NCI-H2227 (cell line): Measurements from ENCODE around the gene CHMP1B.
"Not testable (repeated sequence)": the region's sequence is repeated elsewhere in the genome, so short reads cannot be mapped to it uniquely, and the experiment has no call there.

Experiments
- DNase-seq: peaks from one replicate; lab custom pipeline; 2025; ENCODE audit not compliant: unreplicated experiment; lab: John Stamatoyannopoulos, UW

The CHMP1B gene

DNA sequence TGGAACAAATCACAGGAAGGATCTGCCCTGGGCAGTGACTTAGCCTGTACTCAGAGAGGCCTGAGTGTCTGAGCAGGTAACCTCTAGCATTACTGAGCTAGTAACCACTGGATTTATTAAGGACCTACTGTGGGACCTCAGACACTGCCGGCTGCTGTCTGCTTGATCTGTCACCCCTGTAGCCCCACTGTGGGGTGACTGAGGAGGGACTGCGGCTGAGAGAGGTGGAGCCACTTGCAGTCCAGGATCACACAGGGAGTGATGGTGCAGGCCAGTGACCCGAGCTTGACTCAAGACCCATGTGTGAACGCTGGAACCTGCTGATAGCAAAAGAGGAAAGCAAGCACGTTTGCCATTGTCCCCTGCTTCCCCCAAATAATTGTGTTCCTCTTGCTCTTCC lies 15.6 kb downstream of the CHMP1B start:
- no peak for DNase-seq

DNA sequence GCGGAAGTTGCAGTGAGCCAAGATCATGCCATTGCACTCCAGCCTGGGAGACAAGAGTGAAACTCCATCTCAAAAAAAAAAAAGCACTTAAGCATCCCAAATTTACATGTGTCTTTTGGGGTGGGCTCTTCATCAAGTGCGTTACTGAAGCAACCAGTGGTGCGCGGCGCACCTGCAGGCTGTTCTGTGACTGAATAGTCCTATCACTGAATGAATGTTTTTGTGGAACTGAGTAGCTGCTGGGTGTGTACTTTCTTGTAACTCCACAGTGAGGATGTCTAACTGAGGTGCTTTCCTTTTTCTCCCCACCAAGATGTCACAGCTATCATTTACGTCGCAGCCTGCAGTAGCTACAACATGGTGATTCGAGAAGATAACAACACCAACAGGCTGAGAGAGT lies 17.0 kb downstream of the CHMP1B start:
- DNase-seq: no peak

DNA sequence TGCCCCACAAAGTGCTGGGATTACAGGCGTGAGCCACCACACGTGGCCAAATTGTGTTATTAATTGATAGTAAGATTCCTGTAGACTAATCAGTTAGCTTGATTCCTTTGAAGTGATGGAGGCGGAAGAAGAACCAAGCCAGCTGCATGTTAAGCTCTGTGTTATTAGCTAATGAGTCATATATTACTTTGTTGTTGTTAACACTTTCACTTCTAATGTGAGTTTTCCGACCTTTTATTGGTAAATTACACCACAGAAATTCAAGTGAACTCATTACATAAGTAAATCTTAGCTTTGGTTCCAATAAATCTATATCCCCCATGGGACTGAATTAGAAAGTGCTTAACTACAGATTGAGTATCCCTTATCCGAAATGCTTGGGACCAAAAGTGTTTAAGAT lies 20.3 kb downstream of the CHMP1B start:
- no peak for DNase-seq

DNA sequence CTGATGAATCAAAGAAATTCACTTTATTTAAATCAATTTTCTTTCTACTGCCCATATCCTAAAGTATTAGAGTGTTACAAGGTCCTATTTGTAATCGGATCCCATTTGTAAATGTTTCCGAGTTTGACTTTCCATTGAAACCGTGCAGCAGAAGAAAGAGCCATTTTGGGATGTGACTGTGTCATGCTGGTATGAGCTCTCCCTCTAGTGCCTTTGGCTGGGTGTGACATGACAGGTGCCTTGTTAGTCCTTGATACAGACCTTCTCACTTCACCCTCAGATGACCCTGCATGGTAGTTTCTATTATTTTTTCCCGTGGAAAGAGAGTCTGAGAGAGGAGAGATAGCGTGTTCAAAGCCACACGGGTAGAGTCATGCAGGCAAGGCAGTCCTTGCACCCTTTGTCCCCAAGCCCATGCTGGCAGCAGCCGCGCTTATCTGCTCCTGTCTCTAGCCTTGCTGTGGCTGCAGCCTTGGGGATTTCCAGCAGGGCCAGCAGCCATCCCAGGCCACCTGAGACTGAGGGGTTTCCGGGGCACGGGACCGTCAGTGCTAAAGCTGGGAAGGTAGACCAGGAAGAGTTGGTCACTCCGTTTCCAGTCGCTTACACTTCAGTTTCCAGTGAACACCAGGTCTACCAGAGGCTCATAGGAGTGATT lies 21.4 kb downstream of the CHMP1B start:
- no peak for DNase-seq

DNA sequence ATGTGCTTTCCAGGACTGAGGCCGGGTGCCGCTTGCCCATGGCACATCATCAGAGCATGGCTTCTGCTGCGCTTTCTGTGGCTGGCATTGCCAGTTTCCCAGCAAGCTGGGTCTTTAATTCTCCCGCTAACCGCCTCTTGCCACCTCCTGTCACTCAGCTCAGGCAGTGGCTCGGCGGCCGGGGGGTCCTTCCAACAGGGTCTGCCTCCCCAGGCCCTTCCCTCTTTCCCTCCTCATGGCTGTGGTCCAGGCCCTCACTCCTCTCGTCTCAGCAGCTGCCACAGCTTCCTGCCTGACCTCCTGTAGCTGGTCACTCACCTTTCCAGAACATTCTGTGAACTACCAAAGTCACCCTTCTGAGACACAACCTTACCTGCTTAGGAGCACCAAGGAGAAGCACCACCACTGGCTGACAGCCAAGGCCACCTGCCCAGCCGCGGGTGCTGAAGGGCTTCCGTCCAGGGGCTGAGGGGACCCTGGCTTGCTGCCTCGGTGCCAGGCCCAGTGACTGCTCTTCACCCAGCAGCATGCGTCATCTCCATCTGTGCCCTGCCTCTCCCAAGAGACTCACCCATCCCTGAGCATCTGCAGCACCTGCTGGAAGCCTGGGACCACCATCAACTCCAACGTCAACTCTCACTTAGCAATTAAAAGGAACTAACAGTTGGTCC lies 22.6 kb downstream of the CHMP1B start:
- DNase-seq: no peak

DNA sequence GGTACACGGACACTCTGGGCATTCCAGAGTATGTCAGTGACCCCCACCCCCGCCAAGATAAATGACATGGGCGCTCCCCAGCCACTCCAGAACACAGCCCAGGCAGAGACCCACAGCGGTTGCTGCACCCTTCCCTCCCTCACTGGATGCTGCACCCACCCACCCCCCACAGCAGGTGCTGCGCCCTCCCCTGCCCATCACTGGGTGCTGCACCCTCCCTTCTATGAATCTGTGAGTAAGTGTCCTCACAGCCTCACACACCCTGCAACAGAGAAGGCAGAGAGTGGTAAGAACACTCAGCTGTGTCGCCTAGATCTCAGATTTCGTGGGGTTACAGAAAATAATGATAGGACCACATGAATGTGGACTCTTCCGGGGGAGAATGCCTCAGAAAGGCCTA lies 23.5 kb downstream of the CHMP1B start:
- no peak for DNase-seq

DNA sequence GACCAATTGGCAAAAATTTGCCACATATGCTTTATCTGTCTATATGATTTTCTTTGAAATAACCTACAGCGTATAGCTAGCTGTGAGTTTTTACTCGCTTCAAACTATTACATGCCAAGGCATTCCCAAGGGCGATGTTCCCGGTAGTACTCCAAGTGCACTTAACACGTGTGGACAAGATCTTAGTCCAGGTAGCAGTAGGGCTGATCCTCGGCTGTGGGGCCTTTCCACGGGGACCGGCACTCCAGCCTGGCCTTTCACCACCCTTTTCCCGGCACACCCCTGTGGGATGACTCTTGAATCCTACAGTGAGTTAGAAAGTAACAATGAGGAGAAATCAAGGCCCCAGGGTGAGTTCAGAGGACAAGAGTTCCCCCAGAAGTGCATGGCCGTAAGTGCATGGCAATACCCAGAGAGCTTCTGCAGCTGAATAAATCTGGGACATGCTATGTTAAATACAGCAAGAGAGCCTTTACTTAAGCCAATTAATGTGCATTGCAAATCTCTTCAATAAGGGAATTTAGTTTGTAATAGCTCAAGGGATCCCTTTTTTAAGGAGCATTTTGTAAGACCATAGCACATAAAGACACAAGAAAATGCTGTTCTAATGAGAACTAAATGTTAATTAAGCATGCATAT lies 26.4 kb downstream of the CHMP1B start:
- no peak for DNase-seq

DNA sequence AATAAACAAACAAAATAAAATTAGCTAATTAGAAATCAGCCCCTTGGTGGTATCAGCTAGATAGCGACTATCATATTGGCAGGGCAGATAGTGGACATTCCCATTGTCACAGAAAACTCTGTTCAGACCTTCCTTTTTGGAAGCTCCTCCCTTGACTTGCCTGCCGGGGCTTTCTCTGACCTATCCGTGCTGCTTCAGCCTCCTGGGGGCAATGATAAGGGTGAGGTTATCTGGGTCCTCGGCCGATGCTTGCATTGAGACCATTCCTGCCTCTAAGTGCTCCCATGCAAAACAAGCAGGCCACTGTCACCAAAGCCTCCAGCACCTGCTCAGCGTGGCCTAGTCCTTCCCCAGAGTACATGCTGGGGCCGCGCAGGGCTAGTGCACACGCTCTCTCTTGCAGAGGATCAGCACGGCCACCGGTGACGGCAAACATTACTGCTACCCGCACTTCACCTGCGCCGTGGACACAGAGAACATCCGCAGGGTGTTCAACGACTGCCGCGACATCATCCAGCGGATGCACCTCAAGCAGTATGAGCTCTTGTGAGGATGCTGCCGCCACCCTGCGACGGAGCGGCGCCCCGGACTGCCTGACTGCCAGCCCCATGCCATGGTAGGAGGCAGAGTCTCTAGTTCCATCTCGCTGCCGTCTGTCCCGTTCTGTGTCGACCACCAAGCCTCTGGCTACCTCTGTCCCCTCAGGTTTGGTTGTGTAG lies 29.5 kb downstream of the CHMP1B start:
- DNase-seq: no peak

DNA sequence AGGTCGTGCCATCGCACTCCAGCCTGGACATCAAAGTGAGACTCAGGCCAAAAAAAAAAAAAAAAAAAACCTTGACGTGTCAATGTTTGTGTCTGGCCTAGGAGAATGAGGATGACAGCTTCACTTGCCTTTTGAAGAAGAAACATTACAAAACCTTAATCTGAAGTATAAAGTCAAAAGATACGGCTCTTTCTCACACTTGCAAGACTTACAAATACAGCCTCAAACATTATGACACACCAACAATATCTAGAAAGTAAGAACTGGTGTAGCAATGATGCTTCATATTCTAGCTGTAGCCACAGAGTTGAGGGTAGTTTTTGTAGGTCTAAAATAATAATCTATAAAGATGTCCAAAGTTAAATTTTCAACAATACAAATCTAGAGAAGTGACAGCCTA lies 31.4 kb downstream of the CHMP1B start:
- no peak for DNase-seq

DNA sequence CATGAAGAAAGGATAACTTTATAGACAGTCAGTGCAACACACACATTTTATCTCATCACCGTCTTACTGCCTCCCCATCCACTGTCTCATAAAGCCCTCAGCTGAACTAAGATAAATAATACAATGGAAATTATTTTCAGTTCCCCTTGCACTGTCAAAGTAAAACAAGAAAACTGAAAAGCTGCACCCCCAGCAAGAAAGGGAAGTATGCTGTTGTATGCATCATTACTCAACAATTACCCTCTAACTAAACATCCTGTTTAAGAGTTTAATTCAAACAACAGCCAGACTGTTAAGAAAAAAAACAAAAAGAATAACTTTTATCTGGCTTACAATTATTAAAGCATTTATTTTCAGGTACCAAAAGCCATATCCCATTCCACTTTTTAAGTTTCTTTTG lies 31.9 kb downstream of the CHMP1B start:
- DNase-seq: no peak

DNA sequence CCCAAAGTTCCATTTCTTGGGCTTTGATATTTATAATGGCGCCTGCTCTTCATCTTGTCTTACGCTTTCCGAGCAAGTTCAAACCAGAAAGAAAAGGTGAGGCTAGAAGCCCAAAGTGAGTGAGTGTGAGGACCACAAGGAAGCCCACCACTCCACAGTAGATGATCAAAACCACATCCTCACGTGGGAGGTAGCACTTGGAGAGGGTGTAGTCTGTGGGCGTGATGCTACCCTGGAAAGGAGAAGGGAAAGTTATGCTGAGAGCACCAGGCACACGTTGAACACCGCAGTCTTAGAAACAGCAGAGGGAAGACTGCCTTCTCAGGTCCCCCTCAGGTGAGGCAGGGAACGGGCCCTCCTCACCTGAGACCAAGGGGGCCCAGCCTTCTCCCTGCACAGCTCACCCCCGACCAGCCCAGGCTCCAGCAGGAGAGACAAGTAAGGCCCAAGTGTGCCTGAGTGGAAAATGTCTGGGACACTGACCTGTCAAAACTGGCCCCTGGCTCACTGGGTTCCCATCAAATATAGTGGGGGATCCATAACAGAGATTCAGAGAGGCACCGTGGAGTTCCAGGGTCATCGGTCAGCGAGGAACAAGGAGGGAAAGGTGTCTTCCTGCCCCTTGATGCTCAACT lies 33.3 kb downstream of the CHMP1B start:
- no peak for DNase-seq

DNA sequence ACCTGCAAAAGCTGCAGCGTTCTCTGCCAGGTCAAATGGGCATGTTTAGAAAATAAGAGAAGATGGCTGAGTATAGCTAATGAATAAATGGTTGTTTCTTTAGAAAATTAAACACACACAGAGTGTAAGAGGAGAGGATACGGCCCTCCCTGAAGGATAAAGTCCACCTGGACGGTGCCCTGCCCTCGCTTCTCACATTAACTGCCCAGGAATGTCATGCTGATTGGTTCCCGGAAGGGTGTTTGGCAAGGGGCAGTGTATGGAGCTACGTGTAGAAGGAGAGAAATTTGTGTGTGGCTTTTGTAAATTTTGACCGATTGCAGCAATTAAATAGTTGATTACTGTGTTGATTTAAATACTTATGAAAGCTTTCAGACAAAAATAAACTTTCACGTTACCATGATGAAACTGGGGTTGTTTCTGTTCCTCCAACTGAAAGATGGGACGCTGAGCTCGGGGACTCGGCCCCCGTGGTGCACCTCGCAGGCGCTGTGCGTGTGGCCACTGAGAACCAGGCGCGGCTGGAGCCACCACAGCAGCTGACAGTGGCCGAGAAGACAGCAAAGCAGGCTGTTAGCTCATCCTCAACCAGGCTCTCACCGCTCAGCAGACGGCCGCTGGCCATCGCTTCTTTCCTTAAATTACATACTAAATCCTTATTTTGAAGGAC lies 34.2 kb downstream of the CHMP1B start:
- no peak for DNase-seq

DNA sequence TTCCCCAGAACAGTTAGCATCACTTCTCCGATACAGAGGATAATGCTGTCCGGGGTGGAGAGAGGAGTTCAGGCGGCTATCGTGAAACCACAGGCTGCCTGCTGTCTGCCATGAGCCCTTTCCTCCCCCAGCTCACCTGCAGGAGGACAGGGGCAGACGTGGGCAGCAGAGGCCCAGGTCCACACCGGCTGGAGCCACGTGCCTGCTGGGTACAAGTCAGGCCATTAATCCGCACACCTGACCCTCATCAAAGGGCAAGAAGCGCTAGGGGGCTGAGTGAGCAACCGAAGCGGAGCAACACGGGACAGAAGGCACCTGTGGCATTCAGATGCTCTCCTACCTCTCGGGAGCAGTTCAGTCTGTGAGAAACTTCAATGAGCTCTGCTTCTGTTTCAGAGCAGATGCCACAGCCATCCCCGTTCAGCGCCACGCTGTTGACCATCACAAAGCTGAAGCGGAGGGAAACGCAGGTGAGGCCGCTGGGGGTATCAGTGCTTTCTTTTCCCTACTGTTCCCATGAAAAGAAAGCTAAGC lies 35.4 kb downstream of the CHMP1B start:
- DNase-seq: no peak

DNA sequence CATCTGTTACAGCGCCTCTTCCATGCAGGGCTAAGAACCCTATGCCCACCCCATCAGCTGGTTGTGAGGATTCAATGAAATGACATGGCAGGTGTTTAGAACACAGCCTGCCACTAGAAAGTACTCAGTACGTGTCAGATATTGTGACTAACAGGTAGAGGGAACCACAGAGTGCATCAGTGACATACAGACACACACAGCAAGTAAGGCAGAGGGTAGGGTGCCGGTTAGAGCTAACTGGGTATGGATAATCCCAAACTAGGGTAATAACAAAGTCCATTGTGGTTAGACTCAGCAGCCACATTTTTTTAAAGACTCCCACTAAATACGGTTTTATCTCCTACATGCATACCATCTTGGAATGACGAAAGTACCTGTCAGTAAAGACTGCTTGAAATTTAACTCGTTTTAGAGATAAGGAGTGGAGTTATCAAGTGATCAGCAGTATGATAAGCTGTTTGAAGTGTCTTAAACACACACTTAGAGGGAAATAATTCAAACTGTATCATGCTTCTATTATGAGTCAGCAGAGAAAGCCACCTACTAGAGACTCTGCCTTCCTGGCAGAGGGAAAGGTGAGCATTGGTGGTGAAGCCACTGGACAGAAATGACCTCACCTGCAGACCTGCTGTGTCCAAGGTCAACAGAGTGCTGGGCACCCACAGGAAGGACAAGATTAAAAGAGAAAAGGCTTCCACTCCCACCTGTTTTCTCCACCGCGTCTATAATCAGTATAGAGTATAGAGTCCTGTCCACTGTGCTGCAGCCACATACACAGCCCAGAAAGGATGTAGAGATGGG lies 36.3 kb downstream of the CHMP1B start:
- no peak for DNase-seq

DNA sequence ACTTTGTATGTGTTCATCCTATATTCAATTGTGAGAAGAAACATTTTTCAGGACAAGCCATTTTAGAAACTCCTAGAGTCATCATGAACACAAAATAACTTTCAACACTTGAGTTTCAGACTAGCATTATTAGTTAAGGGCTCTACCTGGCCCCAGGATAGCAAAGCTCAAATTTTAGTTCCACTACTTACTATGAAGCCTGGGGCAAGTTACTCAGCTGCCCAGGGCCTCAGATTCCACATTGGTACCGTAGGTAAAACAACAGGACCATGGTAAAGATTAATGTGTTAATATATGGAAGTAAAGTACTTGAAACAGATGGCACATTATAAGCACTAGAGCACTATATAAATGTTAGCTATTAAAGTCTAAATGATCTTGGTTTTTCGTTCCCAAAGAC lies 37.5 kb downstream of the CHMP1B start:
- DNase-seq: no peak

DNA sequence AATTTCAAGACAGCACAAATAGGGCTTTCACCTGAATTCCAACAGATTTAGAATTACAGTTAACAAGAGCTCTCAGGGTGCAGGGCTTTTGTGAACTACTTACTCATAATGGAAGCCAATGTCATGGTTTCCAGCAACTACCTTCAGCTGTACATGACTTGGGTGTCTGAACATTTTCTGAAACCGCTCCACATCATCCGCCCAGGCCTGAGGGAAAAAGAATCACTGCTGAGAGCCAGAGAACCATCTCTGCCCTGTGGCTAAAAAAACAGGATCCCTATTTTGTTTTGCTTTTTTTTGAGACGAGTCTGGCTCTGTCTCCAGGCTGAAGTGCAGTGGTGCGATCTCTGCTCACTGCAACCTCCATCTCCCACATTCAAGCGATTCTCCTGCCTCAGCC lies 38.1 kb downstream of the CHMP1B start:
- no peak for DNase-seq

DNA sequence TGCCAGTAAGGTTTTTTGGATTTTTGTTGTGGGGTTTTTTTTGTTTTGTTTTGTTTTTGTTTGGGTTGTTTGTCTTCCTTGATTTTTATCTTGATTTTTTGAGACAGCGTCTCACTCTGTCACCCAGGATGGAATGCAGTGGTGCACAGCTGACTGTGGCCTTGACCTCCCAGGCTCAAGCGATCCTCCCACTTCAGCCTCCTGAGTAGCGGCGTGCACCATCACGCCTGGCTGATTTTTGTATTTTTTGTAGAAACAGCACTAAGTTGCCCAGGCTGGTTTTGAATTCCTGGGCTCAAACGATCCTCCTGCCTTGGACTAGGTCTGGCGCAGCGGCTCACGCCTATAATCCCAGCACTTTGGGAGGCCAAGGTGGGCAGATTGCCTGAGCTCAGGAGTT lies 40.5 kb downstream of the CHMP1B start:
- DNase-seq: no peak

DNA sequence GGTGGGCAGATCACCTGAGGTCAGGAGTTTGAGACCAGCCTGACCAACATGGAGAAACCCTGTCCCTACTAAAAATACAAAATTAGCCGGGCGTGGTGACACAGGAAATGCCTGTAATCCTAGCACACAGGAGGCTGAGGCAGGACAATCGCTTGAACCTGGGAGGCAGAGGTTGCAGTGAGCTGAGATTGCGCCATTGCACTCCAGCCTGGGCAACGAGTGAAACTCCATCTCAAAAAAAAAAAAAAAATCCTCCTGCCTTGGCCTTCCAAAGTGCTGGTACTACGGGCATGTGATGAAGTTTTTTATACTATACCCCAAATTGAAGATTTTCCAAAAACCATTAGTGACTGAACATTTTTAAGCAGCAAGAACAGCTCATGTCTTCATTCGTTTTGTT lies 41.2 kb downstream of the CHMP1B start:
- DNase-seq: not testable (repeated sequence)

DNA sequence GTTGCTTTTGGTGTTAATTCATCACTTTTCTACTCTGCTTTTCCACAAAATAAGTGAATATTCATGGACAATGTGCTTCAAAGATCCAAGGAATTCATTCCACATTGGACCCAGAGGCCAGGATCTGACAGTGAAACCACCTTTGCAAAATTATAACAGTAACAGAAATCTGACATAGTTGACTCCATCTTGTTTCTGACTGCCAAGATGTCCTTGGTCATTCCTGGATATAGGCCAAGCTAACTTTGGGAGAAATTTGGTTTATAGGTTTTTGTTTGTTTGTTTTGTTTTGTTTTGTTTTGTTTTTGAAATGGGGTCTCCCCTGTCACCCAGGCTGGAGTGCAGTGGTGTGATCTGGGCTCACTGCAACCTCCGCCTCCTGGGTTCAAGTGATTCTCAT lies 46.6 kb downstream of the CHMP1B start:
- no peak for DNase-seq

DNA sequence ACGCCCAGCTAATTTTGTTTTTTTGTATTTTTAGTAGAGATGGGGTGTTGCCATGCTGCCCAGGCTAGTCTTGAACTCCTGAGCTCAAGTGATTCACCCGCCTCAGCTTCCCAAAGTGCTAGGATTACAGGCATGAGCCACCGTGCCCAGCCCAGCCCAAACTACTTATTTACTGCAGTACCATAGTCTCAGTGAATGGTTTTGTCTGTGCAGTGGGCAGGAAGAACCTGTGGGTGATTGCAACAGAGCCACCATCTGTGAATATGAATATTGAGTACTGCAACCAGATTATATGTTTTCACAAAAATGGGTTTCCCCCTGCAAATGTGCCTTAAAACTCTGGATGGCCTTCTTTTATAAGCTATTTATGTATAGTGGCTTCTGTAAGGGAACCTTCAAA lies 47.9 kb downstream of the CHMP1B start:
- no peak for DNase-seq
